Measurements from ENCODE around the gene KRTAP12-1.
"Not testable (repeated sequence)": the region's sequence is repeated elsewhere in the genome, so short reads cannot be mapped to it uniquely, and the experiment has no call there.

KRTAP12-1 gene

GRCh38 chr21:44697811-44698734 is 16.1 kb upstream of the KRTAP12-1 start:
- no peak for DNase-seq (ENCODE audit: low read depth)

DNA sequence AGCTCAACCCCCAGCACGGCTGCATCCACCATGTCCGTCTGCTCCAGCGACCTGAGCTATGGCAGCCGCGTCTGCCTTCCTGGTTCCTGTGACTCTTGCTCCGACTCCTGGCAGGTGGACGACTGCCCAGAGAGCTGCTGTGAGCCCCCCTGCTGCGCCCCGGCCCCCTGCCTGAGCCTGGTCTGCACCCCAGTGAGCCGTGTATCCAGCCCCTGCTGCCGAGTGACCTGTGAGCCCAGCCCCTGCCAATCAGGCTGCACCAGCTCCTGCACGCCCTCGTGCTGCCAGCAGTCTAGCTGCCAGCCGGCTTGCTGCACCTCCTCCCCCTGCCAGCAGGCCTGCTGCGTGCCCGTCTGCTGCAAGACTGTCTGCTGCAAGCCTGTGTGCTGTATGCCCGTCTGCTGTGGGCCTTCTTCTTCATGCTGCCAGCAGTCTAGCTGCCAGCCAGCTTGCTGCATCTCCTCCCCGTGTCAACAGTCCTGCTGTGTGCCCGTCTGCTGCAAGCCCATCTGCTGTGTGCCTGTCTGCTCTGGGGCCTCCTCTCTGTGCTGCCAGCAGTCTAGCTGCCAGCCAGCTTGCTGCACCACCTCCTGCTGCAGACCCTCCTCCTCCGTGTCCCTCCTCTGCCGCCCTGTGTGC is 15.3 kb upstream of the KRTAP12-1 start, which contains the start of gene KRTAP10-12:
Gene KRTAP10-12 (plus strand): TSS at position 1 of the 639 bp plus-strand sequence. CDS start 30 bp downstream, at position 31.
- DNase-seq (ENCODE audit: low read depth), result not testable (repeated sequence)

- no peak for DNase-seq (ENCODE audit: low read depth)
Observed at GRCh38 chr21:44696572-44696971, 14.6 kb upstream of the KRTAP12-1 start.

GRCh38 chr21:44695641-44696040 is 13.7 kb upstream of the KRTAP12-1 start:
- DNase-seq (ENCODE audit: low read depth), result no peak

- DNase-seq (ENCODE audit: low read depth), result no peak
Observed at GRCh38 chr21:44695184-44695583, 13.2 kb upstream of the KRTAP12-1 start.

GRCh38 chr21:44694776-44695175 is 12.8 kb upstream of the KRTAP12-1 start:
- no peak for DNase-seq (ENCODE audit: low read depth)

- no peak for DNase-seq (ENCODE audit: low read depth)
Observed at GRCh38 chr21:44692798-44693512, 11.0 kb upstream of the KRTAP12-1 start.

GRCh38 chr21:44691686-44692085 is 9.7 kb upstream of the KRTAP12-1 start:
- DNase-seq (ENCODE audit: low read depth), result no peak

GRCh38 chr21:44689740-44690139 is 7.8 kb upstream of the KRTAP12-1 start:
- DNase-seq (ENCODE audit: low read depth), result not testable (repeated sequence)

DNA sequence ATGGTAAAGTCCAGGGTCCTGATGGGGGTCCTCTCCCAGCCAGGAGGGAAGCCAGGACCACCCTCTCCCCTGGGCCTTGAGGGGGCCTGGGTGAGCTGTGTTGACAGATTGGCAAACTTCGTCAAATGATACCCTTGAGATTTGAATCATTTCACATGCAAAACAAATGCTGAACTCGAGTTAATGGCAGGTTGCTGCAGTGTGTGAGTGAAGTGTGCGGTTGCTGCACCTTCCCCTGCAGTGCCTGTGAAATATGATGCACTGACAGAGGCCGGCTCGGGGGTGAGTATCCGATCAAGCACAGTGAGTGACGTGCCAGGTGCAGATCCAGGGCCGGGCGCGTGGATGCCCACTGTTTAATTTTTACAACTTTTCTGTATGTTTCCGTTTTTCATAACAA is 5.7 kb upstream of the KRTAP12-1 start:
- no peak for DNase-seq (ENCODE audit: low read depth)

- no peak for DNase-seq (ENCODE audit: low read depth)
Observed at GRCh38 chr21:44686843-44687561, 5.0 kb upstream of the KRTAP12-1 start.

DNA sequence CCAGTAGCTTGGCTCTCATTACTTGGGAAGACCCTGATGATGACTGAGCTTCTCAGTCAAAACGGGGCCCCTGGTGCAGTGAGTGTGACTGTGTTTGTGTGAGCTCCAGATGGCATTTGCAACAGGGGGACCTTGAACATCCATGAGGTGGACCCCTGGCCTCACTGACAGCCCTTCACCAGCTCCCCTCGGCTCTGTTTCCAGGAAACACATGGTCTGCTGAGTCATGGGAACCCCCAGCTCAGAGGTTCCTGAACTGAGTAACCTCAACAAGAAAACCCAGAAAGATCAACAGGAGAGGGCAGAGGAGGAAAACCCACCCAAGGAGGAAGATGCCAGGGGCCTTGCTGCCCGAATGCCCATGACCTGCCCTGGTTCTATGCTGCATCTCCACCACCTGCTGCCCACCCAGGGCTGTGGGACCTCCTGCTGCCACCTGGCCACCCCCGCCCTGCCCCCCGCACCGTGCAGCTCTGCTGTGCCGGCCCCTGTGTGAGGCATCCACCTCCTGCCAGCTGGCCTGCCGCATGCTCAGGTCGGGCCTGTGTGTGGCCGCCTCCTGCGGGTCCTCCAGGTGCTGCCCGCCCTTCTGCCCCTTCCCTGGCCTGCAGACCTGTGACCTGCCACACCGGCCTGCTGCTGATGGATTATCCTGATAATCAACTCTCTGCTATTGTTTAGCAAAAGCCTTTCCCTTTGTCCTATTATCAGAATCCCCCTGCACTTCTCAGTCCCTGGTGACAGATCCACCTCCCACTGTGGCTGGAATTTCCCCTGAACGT is 4.2 kb upstream of the KRTAP12-1 start:
- no peak for DNase-seq (ENCODE audit: low read depth)

GRCh38 chr21:44685050-44685449 is 3.1 kb upstream of the KRTAP12-1 start:
- not testable (repeated sequence) for DNase-seq (ENCODE audit: low read depth)

DNA sequence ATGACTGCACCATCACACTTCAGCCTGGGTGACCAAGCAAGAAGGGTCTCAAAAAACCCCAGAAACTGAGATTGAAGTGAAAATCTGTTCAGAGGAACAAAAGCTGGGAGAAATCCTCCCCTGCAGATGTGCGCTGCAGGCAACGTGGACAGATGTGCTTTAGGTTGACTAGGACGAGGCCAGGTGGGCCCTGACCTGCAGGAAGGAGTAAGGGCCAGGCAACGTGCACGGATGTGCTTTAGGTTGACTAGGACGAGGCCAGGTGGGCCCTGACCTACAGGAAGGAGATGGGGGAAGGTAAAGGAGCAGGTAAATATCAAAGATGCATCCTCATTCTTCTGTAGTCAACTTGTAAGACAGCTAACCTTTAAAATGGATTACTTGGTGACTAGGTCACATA is 2.5 kb upstream of the KRTAP12-1 start:
- no peak for DNase-seq (ENCODE audit: low read depth)

- DNase-seq (ENCODE audit: low read depth), result no peak
Observed at GRCh38 chr21:44684077-44684476, 2.1 kb upstream of the KRTAP12-1 start.

- no peak for DNase-seq (ENCODE audit: low read depth)
Observed at GRCh38 chr21:44682580-44683151, 703 bp upstream of the KRTAP12-1 start.

GRCh38 chr21:44681152-44681551 is 811 bp downstream of the KRTAP12-1 start:
- DNase-seq (ENCODE audit: low read depth), result no peak

GRCh38 chr21:44677881-44678280 is 4.1 kb downstream of the KRTAP12-1 start:
- no peak for DNase-seq (ENCODE audit: low read depth)

- DNase-seq (ENCODE audit: low read depth), result no peak
Observed at GRCh38 chr21:44671911-44672310, 10.1 kb downstream of the KRTAP12-1 start.

DNA sequence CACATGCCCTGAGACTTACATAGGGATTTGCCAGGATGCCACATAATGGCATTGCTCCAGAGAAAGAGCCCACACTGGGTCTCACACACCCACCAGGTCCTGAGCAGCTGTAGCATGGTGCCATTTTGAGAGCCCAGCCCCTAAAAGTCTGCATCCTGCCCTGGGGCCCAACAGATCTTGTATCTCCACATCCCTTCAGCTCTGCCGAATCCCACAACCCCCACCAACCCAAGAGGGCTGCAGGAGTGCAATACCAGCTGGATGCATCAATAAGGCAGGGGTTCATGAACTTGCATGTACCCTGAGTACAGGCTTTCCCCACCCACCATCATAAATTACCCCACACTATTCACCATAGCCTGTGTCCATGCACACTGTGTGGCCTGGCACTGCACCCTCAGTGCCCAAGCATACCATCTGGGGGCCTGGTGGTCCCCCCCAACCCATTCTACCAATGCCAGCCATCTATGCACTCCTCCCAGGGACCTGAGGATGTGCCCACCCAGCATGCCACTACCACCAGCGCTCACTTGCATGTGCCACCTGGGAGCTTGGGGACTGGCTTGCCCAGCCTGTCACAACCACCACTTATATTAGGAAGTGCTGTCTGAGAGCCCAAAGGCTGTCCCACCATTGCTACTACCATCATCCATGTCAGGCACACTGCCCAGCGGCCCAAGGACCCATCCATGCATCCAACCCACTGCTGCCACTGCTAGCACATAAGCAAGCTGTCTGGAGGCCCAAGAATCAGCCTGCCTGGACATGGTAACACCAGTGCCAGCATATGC is 11.1 kb downstream of the KRTAP12-1 start:
- DNase-seq (ENCODE audit: low read depth), result no peak

Data from GM04504 (cell line).